ENCODE results near the gene EEIG2.

DNA sequence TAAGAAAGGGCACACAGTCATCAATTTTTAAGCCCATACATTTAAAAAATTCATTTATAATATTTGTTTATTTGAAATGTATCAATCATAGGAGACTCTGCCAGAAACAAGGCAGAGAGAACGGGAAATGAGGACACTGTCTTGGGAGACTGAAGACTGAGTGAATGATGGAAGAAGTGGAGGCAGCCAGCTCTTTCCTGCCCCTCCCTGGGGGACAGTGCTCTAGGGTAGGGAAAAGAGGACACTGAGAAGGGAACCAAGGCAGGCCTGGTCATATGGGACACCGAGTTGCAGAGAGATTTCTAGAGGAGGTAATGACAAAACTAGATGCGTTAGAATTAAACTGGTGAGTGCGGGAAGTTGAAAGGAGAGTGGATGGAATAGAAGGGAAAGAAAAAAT lies 31.6 kb downstream of the EEIG2 start:
- TF ChIP-seq, protein P1, sequence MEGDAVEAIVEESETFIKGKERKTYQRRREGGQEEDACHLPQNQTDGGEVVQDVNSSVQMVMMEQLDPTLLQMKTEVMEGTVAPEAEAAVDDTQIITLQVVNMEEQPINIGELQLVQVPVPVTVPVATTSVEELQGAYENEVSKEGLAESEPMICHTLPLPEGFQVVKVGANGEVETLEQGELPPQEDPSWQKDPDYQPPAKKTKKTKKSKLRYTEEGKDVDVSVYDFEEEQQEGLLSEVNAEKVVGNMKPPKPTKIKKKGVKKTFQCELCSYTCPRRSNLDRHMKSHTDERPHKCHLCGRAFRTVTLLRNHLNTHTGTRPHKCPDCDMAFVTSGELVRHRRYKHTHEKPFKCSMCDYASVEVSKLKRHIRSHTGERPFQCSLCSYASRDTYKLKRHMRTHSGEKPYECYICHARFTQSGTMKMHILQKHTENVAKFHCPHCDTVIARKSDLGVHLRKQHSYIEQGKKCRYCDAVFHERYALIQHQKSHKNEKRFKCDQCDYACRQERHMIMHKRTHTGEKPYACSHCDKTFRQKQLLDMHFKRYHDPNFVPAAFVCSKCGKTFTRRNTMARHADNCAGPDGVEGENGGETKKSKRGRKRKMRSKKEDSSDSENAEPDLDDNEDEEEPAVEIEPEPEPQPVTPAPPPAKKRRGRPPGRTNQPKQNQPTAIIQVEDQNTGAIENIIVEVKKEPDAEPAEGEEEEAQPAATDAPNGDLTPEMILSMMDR (IDR thresholded peaks at IDR 0.05; ENCODE audit: extremely low read depth in 1 of 2, insufficient read depth in 1 of 2, low read depth in 1 of 2, low read length in 2 of 2) = no peak
- TF ChIP-seq POLR2AphosphoS5 (IDR thresholded peaks at IDR 0.05; ENCODE audit: insufficient read depth, low read depth, low read length) (no peak), FOS (IDR thresholded peaks at IDR 0.05; ENCODE audit: borderline replicate concordance, insufficient read depth, low read length) (no peak), POLR2A (IDR thresholded peaks at IDR 0.05; ENCODE audit: low read depth, low read length) (no peak), EZH2 (IDR thresholded peaks at IDR 0.05; ENCODE audit: borderline replicate concordance, low read depth, low read length, severe bottlenecking) (no peak)
- TF ChIP-seq, protein P2, sequence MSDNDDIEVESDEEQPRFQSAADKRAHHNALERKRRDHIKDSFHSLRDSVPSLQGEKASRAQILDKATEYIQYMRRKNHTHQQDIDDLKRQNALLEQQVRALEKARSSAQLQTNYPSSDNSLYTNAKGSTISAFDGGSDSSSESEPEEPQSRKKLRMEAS (IDR thresholded peaks at IDR 0.05; ENCODE audit: insufficient read depth, insufficient read length) = no peak

Measured in endothelial cell of umbilical vein (primary cell).